K562 (cell line): ENCODE data around the gene TBC1D7. TPM values are rescaled to one million over a fixed set of nuclear protein-coding genes. Genes with fewer than 3 reads are reported as not detected.

ENCODE experiments used
- ATAC-seq: fragments of 200-7000 bp; cut with Tn5 transposase; 3 replicates; pipeline ENCODE4 v1.9.1; 2020; ENCODE audit warnings: moderate library complexity
- BruUV-seq: library from RNA; stranded (reverse); fragments of 400-500 nt; replicated peaks from 2 replicates; lab custom pipeline; 2021; lab: Mats Ljungman, UMichigan
- CTCF ChIA-PET: fragments of 300-600 bp; formaldehyde crosslinking; extraction: SDS; loops from one replicate; lab custom pipeline; 2021; ENCODE audit warnings: low intra/inter-chr PET ratio; lab: Yijun Ruan, JAX
- POLR2A ChIA-PET: fragments of 300-600, 350-650 bp; sonication (Branson Sonifier 250); formaldehyde crosslinking; extraction: SDS; loops from one replicate; lab custom pipeline; 2021; ENCODE audit warnings: antibody characterized with exemption, inconsistent platforms; lab: Yijun Ruan, JAX
- DNase-seq, 4 experiments: peaks; one replicate each; pipeline versions ENCODE4 v3.0.0 to v3.0.0-alpha.2; 2011 to 2018; ENCODE audit warnings: low spot score in 3 of 4, mixed read lengths in 3 of 4; ENCODE audit errors: extremely low read depth in 1 of 4
- FAIRE-seq: peaks from 2 replicates; lab custom pipeline; 2011; peaks lifted over from hg19 to GRCh38; lab: Jason Lieb, UNC
- H2AFZ ChIP-seq: 2 replicates; pipeline ENCODE4 v1.6.0; 2011; ENCODE audit warnings: low read depth, low read length, control low read depth, inconsistent platforms
- H3K27ac ChIP-seq: fragments of 200-600 bp; 3 replicates; pipeline ENCODE4 v1.8.0; 2011; ENCODE audit warnings: low read depth, mild to moderate bottlenecking, control low read depth, inconsistent platforms, low read length, moderate library complexity, mixed read lengths; ENCODE audit errors: extremely low read depth
- H3K27me3 ChIP-seq, 2 experiments: fragments of 300-600 bp in 1 of 2; 2 replicates in 1 of 2; 3 replicates in 1 of 2; pipeline versions ENCODE4 v1.6.0 to v1.8.0; 2011; ENCODE audit warnings: inconsistent platforms in 2 of 2, low read length in 2 of 2, mild to moderate bottlenecking in 1 of 2, mixed read lengths in 1 of 2, moderate library complexity in 1 of 2; ENCODE audit not compliant: control insufficient read depth in 2 of 2, insufficient read depth in 2 of 2
- H3K36me3 ChIP-seq: fragments of 300-600 bp; 3 replicates; pipeline ENCODE4 v1.8.0; 2011; ENCODE audit warnings: mild to moderate bottlenecking, low read length, inconsistent platforms; ENCODE audit not compliant: control insufficient read depth, insufficient read depth
- H3K4me1 ChIP-seq, 2 experiments: fragments of 200-600 bp in 1 of 2; replicated peaks in 1 of 2; 2 replicates in 1 of 2; 3 replicates in 1 of 2; pipeline versions ENCODE4 v1.5.1 to v1.8.0; 2011; ENCODE audit warnings: inconsistent platforms in 2 of 2, low read length in 2 of 2, mild to moderate bottlenecking in 1 of 2, mixed read lengths in 1 of 2, moderate library complexity in 1 of 2; ENCODE audit not compliant: control insufficient read depth in 2 of 2, insufficient read depth in 2 of 2
- H3K4me2 ChIP-seq: 2 replicates; pipeline ENCODE4 v1.6.1; 2011; ENCODE audit warnings: low read length, control low read depth, inconsistent platforms, mixed read lengths; ENCODE audit not compliant: insufficient read depth
- H3K4me3 ChIP-seq: fragments of 200-600 bp; sonication (generic), shearing (Covaris generic); 2 replicates; pipeline ENCODE4 v1.5.1; 2016; ENCODE audit warnings: control low read depth, inconsistent platforms
- H3K79me2 ChIP-seq: fragments of 200-600 bp; 3 replicates; pipeline ENCODE4 v1.8.0; 2011; ENCODE audit warnings: low read length, inconsistent platforms; ENCODE audit not compliant: control insufficient read depth, insufficient read depth
- H3K9ac ChIP-seq, 2 experiments: 2 replicates each; pipeline versions ENCODE4 v1.6.0 to v1.6.1; 2011; ENCODE audit warnings: low read depth in 2 of 2, low read length in 2 of 2, control low read depth in 1 of 2, inconsistent platforms in 1 of 2, mild to moderate bottlenecking in 1 of 2, mixed read lengths in 1 of 2; ENCODE audit not compliant: insufficient read depth in 1 of 2
- H3K9me1 ChIP-seq: one replicate; pipeline ENCODE4 v1.6.0; 2011; ENCODE audit warnings: inconsistent platforms, mild to moderate bottlenecking, low read length, moderate library complexity; ENCODE audit not compliant: control insufficient read depth, insufficient read depth
- H3K9me3 ChIP-seq: replicated peaks from 2 replicates; pipeline ENCODE4 v1.5.1; 2011; ENCODE audit warnings: low read depth, low read length, inconsistent platforms; ENCODE audit not compliant: control insufficient read depth, insufficient read depth
- H4K20me1 ChIP-seq: replicated peaks from 2 replicates; pipeline ENCODE4 v1.6.1; 2011; ENCODE audit warnings: low read length, inconsistent platforms, mixed read lengths; ENCODE audit not compliant: control insufficient read depth, insufficient read depth
- ADNP ChIP-seq: fragments of 200-800 bp; sonication (Bioruptor generic); IDR thresholded peaks from 2 replicates; pipeline ENCODE4 v1.6.1; 2016; ENCODE audit warnings: missing genetic modification characterization, missing compliant biosample characterization
- C11orf30 ChIP-seq: fragments of 450-650 bp; IDR thresholded peaks from 2 replicates; pipeline ENCODE4 v1.6.1; 2016; ENCODE audit warnings: low read depth, mild to moderate bottlenecking
- DPF2 ChIP-seq: fragments of 450-650 bp; IDR thresholded peaks from 2 replicates; pipeline ENCODE4 v1.6.1; 2016
- FOSL1 ChIP-seq: fragments of 200-800 bp; sonication (Bioruptor generic); conservative IDR thresholded peaks from 2 replicates; pipeline ENCODE4 v1.6.1; 2016; ENCODE audit warnings: missing genetic modification characterization, missing compliant biosample characterization
- HLTF ChIP-seq: fragments of 450-650 bp; IDR thresholded peaks from 2 replicates; pipeline ENCODE4 v1.6.1; 2016
- MYNN ChIP-seq, 2 experiments: sonication (generic); formaldehyde crosslinking in 1 of 2; IDR thresholded peaks; 2 replicates each; pipeline versions ENCODE4 v1.5.0 to v1.6.1; 2016 to 2020; ENCODE audit warnings: antibody characterized with exemption in 1 of 2, missing genetic modification reagents in 1 of 2
- NBN ChIP-seq: fragments of 450-650 bp; IDR thresholded peaks from 2 replicates; pipeline ENCODE4 v1.6.1; 2016; ENCODE audit warnings: low read depth, mild to moderate bottlenecking
- SMARCE1 ChIP-seq: fragments of 450-650 bp; IDR thresholded peaks from 2 replicates; pipeline ENCODE4 v1.7.1; 2016; ENCODE audit warnings: mild to moderate bottlenecking
- TCF7L2 ChIP-seq: fragments of 150-350 bp; IDR thresholded peaks from 2 replicates; pipeline ENCODE4 v1.6.1; 2016; ENCODE audit warnings: low read depth, mild to moderate bottlenecking, low read length, moderate library complexity
- WGBS: fragments of 100-300 bp; shearing (Covaris generic); methylation state at CpG from one replicate; pipeline ENCODE4 v1.1.6; 2016; ENCODE audit warnings: low coverage, mixed read lengths; ENCODE audit not compliant: insufficient coverage; ENCODE audit errors: missing lambda C conversion rate; 5-methylcytosine and 5-hydroxymethylcytosine counted together
- in situ Hi-C: fragments of 300-500 bp; cut with MboI; formaldehyde crosslinking; loops from 4 replicates; pipeline ENCODE4 v1.15.0; 2018; ENCODE audit warnings: inconsistent platforms, mixed read lengths
- intact Hi-C: fragments of 100-400 bp; cut with micrococcal nuclease; formaldehyde crosslinking; loops from 2 replicates; pipeline ENCODE4 v1.14.2; 2022
- polyA plus RNA-seq, 8 experiments: library from polyadenylated mRNA; depleted of rRNA in 4 of 8; stranded (reverse) in 5 of 8; unstranded in 3 of 8; fragments of >200 nt; fragmentation: Nextera tagmentation in 2 of 8; fragmentation: Illumina TruSeq in 1 of 8; extraction: Ambion mirVana in 2 of 8; extraction: Trizol in 1 of 8; gene quantifications; 2 replicates each; pipeline versions ENCODE4 v1.2.1 to v1.2.3, GENCODE V29; 2011 to 2014; ENCODE audit warnings: inconsistent platforms in 1 of 8, missing spikeins in 1 of 8
- total RNA-seq, 7 experiments: library from RNA; depleted of rRNA in 6 of 7; stranded (reverse); fragments of >200 nt in 6 of 7; fragmentation: Illumina TruSeq in 2 of 7; extraction: Trizol in 2 of 7; gene quantifications; 2 replicates each; pipeline versions ENCODE4 v1.2.1 to v1.2.3, GENCODE V29; 2011 to 2021; ENCODE audit warnings: low replicate concordance in 1 of 7
- TF ChIP-seq, protein P1 (sequence below): fragments of 450-650 bp; IDR thresholded peaks from 2 replicates; pipeline ENCODE4 v1.6.1; 2017; ENCODE audit warnings: antibody characterized with exemption
- TF ChIP-seq, protein P2 (sequence below), 2 experiments: fragments of 450-650 bp in 1 of 2; IDR thresholded peaks; 2 replicates each; pipeline ENCODE4 v1.6.1; 2011 to 2017; ENCODE audit warnings: low read depth in 2 of 2, antibody characterized with exemption in 1 of 2, borderline replicate concordance in 1 of 2, low read length in 1 of 2, mild to moderate bottlenecking in 1 of 2, mixed read lengths in 1 of 2; ENCODE audit not compliant: control insufficient read depth in 1 of 2

The TBC1D7 gene
- total and polyA plus RNA-seq, 9 of the 15 experiments (the other 6 are each of a cell fraction or from before 2014, with no cell fraction given): 49.4 to 107 (median 61.1) TPM

DNA sequence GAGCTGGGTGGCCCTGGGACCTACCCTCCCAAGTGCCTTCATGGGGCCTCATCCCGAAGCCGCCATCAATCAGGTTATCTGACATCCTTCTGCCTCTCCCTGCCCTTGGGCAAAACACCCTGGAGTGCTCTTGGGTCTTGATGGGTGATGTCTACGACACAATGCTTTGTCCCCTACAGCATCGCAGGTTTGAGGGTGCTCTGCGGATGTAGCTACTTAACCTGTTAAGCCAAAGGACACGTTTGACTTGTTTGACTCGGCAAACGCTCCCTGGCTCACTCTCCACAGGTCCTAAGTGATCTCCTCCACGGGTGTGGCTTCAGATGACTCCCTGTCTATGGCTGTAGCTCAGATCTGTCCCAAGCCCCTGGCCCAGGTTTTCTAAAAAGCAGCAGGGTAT is 35.6 kb downstream of the TBC1D7 start:
- WGBS: 81% methylated on average over 9 of the region's 9 CpGs
- POLR2A ChIA-PET: interaction anchor here (1.0 kb wide), 2 partner anchors 10 to 18 kb away, joined by 3 to 4 read pairs; no protein-coding TSS in a partner anchor
- intact Hi-C loops (no loop called here), in situ Hi-C loops (no loop called here)
- no peak for DNase-seq
- no TSS peak for BruUV-seq
- no peak overlapping the region for H3K4me3 ChIP-seq
- no peak overlapping the region for H3K4me2 ChIP-seq
- TF ChIP-seq MYNN (IDR thresholded peaks at IDR 0.05) (no peak), MYNN (CRISPR knock-in tag; IDR thresholded peaks at IDR 0.05) (0 out of 2 replicates have a peak, but pooled peaks have one; percentile 11)
- TF ChIP-seq, protein P1, sequence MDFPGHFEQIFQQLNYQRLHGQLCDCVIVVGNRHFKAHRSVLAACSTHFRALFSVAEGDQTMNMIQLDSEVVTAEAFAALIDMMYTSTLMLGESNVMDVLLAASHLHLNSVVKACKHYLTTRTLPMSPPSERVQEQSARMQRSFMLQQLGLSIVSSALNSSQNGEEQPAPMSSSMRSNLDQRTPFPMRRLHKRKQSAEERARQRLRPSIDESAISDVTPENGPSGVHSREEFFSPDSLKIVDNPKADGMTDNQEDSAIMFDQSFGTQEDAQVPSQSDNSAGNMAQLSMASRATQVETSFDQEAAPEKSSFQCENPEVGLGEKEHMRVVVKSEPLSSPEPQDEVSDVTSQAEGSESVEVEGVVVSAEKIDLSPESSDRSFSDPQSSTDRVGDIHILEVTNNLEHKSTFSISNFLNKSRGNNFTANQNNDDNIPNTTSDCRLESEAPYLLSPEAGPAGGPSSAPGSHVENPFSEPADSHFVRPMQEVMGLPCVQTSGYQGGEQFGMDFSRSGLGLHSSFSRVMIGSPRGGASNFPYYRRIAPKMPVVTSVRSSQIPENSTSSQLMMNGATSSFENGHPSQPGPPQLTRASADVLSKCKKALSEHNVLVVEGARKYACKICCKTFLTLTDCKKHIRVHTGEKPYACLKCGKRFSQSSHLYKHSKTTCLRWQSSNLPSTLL: no peak
- FAIRE-seq: no peak
- H3K9ac ChIP-seq: peak overlapping the region in 1 of 2 experiments; percentile 57; a peak in 1 of 4 replicates
- H4K20me1 ChIP-seq: no peaks in the 10 kb centered on the region
- peaks cover 46% of the 10 kb centered on the region for H3K36me3 ChIP-seq
- no peaks in the 10 kb centered on the region for H3K9me1 ChIP-seq
- peaks cover 4% of the 10 kb centered on the region for H3K9me3 ChIP-seq
- H3K4me1 ChIP-seq: peaks cover 7 to 11% of the 10 kb centered on the region in 2 experiments; a peak in 3 of 5 replicates
- H3K27ac ChIP-seq: no peak overlapping the region
- no peaks in the 10 kb centered on the region for H3K27me3 ChIP-seq
- no peak for ATAC-seq
- no peaks in the 10 kb centered on the region for H3K79me2 ChIP-seq
- no peak overlapping the region for H2AFZ ChIP-seq
- CTCF ChIA-PET: no interaction called here

DNA sequence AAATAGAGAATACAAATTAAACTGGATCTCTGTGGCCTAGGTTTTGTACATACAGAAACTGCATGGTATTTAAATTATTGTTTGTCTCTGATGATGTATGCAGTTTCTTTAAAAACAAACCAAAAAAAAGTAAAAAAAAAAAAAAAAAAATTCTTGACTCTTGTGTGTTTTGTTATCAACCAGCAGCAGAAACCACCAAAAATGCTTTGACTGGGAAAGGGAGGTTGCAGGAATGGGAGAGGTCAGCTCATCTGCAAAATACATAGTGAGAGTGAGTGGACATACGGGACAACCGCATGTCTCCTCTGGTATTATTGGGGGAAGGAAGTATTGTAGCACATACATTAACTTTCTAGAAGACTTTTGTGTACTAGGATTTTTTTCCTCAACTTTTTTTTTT is 38.0 kb downstream of the TBC1D7 start:
- FAIRE-seq (peak; percentile 73), DNase-seq (peak; percentile 62 to 75 (median 64)), ATAC-seq (peak; percentile 79)
- no peak overlapping the region for H3K4me2 ChIP-seq
- H2AFZ ChIP-seq: no peak overlapping the region; the same call in 1 of the 2 replicates
- in situ Hi-C loops: no loop called here
- no peak overlapping the region for H3K9ac ChIP-seq
- no peaks in the 10 kb centered on the region for H3K9me1 ChIP-seq
- H3K79me2 ChIP-seq: no peaks in the 10 kb centered on the region
- ChIA-PET CTCF (no interaction called here), POLR2A (interaction anchor here (0.7 to 1.9 kb wide), 5 partner anchors 10 to 51 kb away, joined by 3 to 6 read pairs (median 5); no protein-coding TSS in a partner anchor)
- H3K4me3 ChIP-seq: no peak overlapping the region
- BruUV-seq: no TSS peak
- intact Hi-C loops: no loop called here
- H3K4me1 ChIP-seq: peaks cover 7 to 11% of the 10 kb centered on the region in 2 experiments; a peak in 3 of 5 replicates
- peak overlapping the region; percentile 56 for H3K27ac ChIP-seq
- H3K36me3 ChIP-seq: peaks cover 64% of the 10 kb centered on the region
- H3K27me3 ChIP-seq: no peaks in the 10 kb centered on the region
- H3K9me3 ChIP-seq: peaks cover 11% of the 10 kb centered on the region
- 15% methylated on average over 2 of the region's 2 CpGs for WGBS
- H4K20me1 ChIP-seq: no peaks in the 10 kb centered on the region
- TF ChIP-seq FOSL1 (tag) (peak; percentile 48; the same call in 1 of the 2 replicates), ADNP (tag) (no peak), TCF7L2 (no peak), HLTF (no peak), C11orf30 (no peak), NBN (peak; percentile 60; the same call in 1 of the 2 replicates), DPF2 (peak; percentile 68), SMARCE1 (peak; percentile 73; the same call in 1 of the 2 replicates)
- TF ChIP-seq, protein P2, sequence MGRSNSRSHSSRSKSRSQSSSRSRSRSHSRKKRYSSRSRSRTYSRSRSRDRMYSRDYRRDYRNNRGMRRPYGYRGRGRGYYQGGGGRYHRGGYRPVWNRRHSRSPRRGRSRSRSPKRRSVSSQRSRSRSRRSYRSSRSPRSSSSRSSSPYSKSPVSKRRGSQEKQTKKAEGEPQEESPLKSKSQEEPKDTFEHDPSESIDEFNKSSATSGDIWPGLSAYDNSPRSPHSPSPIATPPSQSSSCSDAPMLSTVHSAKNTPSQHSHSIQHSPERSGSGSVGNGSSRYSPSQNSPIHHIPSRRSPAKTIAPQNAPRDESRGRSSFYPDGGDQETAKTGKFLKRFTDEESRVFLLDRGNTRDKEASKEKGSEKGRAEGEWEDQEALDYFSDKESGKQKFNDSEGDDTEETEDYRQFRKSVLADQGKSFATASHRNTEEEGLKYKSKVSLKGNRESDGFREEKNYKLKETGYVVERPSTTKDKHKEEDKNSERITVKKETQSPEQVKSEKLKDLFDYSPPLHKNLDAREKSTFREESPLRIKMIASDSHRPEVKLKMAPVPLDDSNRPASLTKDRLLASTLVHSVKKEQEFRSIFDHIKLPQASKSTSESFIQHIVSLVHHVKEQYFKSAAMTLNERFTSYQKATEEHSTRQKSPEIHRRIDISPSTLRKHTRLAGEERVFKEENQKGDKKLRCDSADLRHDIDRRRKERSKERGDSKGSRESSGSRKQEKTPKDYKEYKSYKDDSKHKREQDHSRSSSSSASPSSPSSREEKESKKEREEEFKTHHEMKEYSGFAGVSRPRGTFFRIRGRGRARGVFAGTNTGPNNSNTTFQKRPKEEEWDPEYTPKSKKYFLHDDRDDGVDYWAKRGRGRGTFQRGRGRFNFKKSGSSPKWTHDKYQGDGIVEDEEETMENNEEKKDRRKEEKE (IDR thresholded peaks at IDR 0.05; ENCODE audit: borderline replicate concordance in 1 of 2, control insufficient read depth in 1 of 2, low read depth in 2 of 2, low read length in 1 of 2): no peak
